Endothelial cell of umbilical vein (primary cell): Measurements from ENCODE around the gene CGNL1.

Source experiments
- CTCF ChIP-seq, 2 donors: IDR thresholded peaks; 1 replicate in 1 of 2; 2 replicates in 1 of 2; pipeline ENCODE4 v1.5.1; 2011; ENCODE audit warnings: low read length in 2 of 2, mild to moderate bottlenecking in 2 of 2, moderate library complexity in 2 of 2, control low read depth in 1 of 2, inconsistent platforms in 1 of 2, low read depth in 1 of 2; ENCODE audit not compliant: insufficient read depth in 1 of 2; ENCODE audit errors: extremely low read depth in 1 of 2
- EZH2 ChIP-seq: IDR thresholded peaks from 2 replicates; pipeline ENCODE4 v1.6.1; 2012; ENCODE audit warnings: borderline replicate concordance, low read depth, mild to moderate bottlenecking, moderate library complexity, low read length, inconsistent platforms; ENCODE audit not compliant: severe bottlenecking
- POLR2A ChIP-seq: IDR thresholded peaks from 2 replicates; pipeline ENCODE4 v1.6.1; 2012; ENCODE audit warnings: low read depth, mild to moderate bottlenecking, control low read depth, low read length

GRCh38 chr15:57335293-57335715 lies 41.0 kb upstream of the CGNL1 start:
- no peak for TF ChIP-seq CTCF (IDR thresholded peaks at IDR 0.05; ENCODE audit: extremely low read depth in 1 of 2, insufficient read depth in 1 of 2, low read depth in 1 of 2, low read length in 2 of 2)
- no peak for TF ChIP-seq EZH2
- TF ChIP-seq POLR2A = no peak
